Measurements from ENCODE around the gene BAHCC1. TPM values are rescaled to one million over a fixed set of nuclear protein-coding genes. Genes with fewer than 3 reads are reported as not detected.

BAHCC1 gene
- total and polyA plus RNA-seq, 2 of the 8 experiments (the other 6 are each of a cell fraction or from before 2014, with no cell fraction given) = 0.26 to 0.58 TPM

DNA sequence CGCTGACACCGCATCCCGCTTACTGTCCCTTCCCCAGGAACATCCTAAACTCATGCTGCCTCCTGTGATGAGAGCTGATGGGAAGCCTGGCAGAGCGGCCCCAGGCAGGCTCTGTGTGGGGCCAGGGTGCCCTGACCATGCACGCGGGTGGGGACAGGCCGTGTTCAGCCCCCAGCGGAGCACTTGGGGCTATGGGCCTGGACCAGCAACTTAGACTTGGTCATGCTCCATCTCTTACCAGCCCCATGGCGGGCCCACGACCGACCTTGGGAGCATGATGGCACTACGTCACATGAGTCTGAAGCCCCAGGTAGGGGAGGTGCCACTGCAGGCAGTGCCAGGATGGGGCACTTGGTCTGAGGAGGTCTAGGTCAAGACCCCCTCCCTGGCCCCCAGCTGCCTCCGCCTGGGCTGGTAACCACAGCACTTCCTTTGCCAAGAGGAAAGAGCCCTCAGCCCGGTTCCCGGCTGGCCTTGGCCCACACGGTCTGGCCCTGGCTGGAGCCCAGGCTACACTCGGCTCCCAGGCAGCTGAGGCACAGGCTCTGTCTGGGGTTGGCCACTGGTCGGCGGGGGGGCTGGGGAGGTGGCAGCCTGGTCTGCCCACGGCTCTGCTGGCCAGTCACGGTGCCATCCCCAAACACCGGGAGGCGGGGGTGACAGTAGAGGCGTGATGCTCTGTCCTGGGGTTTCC is 25.7 kb downstream of the BAHCC1 start (continued):
- TF ChIP-seq SIX5 (IDR thresholded peaks at IDR 0.05; ENCODE audit: low read depth, low read length) (no peak), TAF7 (optimal IDR thresholded peaks at IDR 0.05; ENCODE audit: borderline replicate concordance, low read depth, low read length) (no peak), RFX5 (IDR thresholded peaks at IDR 0.05; ENCODE audit: borderline replicate concordance, low read depth, low read length) (no peak), KDM1A (IDR thresholded peaks at IDR 0.05; ENCODE audit: borderline replicate concordance, low read length) (no peak), GABPA (IDR thresholded peaks at IDR 0.05; ENCODE audit: borderline replicate concordance, insufficient read depth, low read length) (no peak), CREB1 (IDR thresholded peaks at IDR 0.05) (no peak)
- TF ChIP-seq, protein P1, sequence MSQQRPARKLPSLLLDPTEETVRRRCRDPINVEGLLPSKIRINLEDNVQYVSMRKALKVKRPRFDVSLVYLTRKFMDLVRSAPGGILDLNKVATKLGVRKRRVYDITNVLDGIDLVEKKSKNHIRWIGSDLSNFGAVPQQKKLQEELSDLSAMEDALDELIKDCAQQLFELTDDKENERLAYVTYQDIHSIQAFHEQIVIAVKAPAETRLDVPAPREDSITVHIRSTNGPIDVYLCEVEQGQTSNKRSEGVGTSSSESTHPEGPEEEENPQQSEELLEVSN (IDR thresholded peaks at IDR 0.05) = no peak
- TF ChIP-seq, protein P2, sequence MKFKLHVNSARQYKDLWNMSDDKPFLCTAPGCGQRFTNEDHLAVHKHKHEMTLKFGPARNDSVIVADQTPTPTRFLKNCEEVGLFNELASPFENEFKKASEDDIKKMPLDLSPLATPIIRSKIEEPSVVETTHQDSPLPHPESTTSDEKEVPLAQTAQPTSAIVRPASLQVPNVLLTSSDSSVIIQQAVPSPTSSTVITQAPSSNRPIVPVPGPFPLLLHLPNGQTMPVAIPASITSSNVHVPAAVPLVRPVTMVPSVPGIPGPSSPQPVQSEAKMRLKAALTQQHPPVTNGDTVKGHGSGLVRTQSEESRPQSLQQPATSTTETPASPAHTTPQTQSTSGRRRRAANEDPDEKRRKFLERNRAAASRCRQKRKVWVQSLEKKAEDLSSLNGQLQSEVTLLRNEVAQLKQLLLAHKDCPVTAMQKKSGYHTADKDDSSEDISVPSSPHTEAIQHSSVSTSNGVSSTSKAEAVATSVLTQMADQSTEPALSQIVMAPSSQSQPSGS (IDR thresholded peaks at IDR 0.05; ENCODE audit: low read length) = no peak

Measured in H1 (cell line).